Fibroblast of pulmonary artery (primary cell): ENCODE measurements around the gene SRSF6.
A peak's percentile ranks its signal among the peaks of the same experiment; 100 is the strongest.
"Not testable (repeated sequence)": the region's sequence is repeated elsewhere in the genome, so short reads cannot be mapped to it uniquely, and the experiment has no call there.

Source experiments
- DNase-seq: peaks from one replicate; pipeline ENCODE4 v3.0.0-alpha.2; 2010; ENCODE audit warnings: low read depth
- H3K4me3 ChIP-seq: replicated peaks from 2 replicates; pipeline ENCODE4 v1.5.1; 2011; ENCODE audit warnings: low read depth, mild to moderate bottlenecking, control low read depth, low read length, moderate library complexity
- TF ChIP-seq, protein P1 (sequence below): IDR thresholded peaks from 2 replicates; pipeline ENCODE4 v1.5.1; 2011; ENCODE audit warnings: mild to moderate bottlenecking, control low read depth, low read length, inconsistent platforms; ENCODE audit errors: missing control alignments

Gene SRSF6

DNA sequence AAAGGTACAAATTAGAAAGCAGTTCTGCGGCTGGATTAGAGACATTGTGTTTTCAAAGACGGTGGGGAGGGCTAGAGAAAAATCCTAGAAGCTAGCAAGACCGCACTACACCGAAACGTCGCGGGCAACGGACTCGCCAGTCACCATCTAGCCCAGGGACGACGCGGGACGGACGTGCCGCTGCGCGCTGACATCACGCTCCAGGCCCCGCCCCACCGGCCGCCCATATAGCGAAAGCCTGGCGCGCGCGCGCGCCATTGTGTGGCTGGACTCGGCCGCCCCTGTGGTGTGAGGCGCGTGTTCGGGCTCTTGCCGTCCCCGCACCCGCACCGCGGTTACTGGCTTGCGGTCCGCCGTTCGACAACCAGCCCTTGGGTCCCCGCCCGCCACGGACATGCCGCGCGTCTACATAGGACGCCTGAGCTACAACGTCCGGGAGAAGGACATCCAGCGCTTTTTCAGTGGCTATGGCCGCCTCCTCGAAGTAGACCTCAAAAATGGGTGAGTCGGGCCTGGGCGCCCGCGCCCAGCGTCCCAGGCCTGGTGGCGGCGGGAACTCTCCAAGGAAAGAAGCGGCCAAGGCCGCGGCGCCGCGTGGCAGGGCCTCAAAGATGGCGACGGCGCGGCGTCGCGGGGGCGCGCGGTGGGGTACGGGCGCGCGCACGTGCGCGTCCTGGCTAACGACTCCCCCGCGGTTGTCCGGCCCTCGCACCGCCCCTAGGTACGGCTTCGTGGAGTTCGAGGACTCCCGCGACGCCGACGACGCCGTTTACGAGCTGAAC, at the start of gene SRSF6:
Gene SRSF6 (plus strand): TSS at position 257 of the 782 bp plus-strand sequence. CDS start 138 bp downstream, at position 395.
- H3K4me3 ChIP-seq: peak within 1 kb of the TSS; percentile 92
- peak; percentile 91 for DNase-seq
- TF ChIP-seq, protein P1, sequence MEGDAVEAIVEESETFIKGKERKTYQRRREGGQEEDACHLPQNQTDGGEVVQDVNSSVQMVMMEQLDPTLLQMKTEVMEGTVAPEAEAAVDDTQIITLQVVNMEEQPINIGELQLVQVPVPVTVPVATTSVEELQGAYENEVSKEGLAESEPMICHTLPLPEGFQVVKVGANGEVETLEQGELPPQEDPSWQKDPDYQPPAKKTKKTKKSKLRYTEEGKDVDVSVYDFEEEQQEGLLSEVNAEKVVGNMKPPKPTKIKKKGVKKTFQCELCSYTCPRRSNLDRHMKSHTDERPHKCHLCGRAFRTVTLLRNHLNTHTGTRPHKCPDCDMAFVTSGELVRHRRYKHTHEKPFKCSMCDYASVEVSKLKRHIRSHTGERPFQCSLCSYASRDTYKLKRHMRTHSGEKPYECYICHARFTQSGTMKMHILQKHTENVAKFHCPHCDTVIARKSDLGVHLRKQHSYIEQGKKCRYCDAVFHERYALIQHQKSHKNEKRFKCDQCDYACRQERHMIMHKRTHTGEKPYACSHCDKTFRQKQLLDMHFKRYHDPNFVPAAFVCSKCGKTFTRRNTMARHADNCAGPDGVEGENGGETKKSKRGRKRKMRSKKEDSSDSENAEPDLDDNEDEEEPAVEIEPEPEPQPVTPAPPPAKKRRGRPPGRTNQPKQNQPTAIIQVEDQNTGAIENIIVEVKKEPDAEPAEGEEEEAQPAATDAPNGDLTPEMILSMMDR: no peak

DNA sequence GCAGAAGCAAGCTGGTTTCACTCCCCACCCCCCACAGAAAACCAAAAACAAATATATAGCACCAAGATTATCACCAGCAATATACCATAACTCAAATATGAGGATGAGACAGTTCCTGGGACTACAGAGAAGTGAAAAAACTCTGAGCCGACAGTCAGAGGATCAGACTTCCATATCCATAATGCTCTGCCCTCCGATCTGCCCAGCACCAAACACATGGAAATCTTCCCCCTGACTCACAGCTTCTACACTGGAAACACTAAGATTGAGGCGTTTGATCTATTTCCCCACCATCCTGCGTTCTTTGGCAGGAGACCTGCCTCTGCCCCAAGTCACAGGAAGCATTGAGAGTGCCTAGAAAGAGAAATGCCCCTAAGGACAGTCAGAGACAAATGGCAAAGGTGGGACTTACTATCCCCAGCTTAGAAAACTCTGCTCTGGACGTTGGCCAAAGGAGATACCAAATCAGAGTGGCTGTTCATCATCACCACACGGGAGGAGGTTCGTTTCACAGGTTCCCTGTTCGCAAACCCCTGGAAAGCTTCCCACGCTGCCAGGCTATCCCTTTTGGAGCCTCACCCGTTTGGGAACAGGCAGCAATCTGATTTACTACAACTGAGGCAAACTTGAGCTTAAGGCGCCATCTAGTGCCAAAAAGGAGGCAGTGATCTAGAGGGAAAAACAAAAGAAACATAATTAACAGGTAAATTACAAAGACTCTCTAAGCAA, 48.7 kb upstream of the SRSF6 start:
- DNase-seq: peak; percentile 73
- no peak overlapping the region for H3K4me3 ChIP-seq
- TF ChIP-seq, protein P1: peak; percentile 80

DNA sequence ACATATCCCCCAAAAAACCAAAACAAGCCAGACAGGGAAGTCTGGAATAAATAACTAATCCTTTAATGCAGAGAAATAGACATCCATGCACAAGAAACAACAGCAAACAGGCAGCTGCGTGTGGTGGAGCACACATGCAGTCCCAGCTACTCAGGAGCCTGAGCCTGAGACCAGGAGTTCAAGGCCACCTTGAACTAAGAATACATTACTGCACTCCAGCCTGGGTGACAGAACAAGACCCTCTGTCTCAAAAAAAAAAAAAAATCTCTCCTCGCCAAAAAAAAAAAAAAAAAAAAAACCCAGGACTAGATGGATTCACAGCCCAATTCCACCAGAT, 48.2 kb upstream of the SRSF6 start:
- no peak overlapping the region for H3K4me3 ChIP-seq
- no peak for DNase-seq
- TF ChIP-seq, protein P1: no peak

DNA sequence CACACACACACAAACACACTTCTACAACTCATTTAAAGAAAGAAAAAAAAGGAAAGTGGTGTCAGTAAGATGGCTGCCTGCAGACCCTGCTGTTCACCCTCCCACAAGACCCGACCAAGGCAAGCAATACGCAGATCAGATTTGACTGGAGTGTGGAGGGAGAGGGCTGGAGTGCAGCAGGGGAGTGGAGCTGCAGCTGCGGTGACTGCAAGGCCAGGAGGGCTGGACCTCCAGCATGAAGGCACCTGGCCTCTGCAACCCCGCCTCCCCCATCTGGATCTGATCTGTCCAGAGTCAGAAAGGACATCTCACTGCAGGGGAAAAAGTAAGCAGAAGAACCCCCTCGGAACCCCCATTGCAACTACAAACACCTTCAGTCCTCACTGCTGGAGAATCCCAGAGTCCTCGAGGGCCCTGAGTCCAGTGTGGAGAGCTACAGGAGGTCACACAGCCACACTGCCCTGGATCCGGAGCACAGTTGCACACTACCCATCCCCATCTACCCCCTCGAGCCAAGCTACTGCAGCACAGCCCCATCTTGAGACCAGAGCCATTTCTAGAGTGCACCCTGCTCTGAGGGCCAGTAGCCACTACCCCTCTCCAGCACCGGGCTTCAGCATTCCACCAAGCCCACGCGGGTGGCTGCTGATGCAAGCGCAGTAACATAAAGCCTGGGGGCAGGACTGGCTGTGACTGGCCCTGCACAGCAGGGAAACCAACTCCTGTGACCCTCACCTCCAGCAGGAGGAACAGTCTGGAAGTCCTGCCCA, 41.9 kb upstream of the SRSF6 start:
- DNase-seq: no peak
- TF ChIP-seq, protein P1: no peak
- no peak overlapping the region for H3K4me3 ChIP-seq

DNA sequence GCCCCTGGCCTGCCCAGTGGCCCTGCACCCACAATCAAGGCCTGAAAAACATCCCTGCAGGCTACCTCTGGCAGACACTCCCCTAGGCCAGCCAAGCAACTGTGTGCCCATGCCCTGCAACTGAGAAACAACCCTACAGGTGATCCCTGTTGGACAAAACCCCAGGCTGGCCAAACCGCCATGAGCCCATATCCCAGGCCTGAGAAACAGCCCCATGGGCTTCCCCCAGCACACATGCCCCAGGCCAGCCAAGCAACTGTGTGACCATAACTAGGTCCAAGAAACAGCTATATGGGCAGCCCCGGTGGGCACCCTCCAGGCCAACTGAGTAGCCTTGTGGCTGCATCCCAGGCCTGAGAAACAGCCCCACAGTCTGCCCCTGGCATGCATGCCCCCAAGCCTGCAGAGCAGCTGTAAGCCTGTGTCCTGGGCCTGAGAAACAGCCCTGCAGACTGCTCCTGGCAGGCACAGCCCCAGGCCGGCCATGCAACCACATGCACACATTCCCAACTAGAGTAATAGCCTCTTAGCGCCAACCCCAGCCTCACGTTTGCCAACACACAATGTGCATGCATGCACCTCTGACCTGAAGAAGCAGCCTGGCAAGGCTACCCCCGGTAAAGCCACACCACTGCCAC, 41.0 kb upstream of the SRSF6 start:
- DNase-seq: no peak
- no peak overlapping the region for H3K4me3 ChIP-seq
- TF ChIP-seq, protein P1: no peak

DNA sequence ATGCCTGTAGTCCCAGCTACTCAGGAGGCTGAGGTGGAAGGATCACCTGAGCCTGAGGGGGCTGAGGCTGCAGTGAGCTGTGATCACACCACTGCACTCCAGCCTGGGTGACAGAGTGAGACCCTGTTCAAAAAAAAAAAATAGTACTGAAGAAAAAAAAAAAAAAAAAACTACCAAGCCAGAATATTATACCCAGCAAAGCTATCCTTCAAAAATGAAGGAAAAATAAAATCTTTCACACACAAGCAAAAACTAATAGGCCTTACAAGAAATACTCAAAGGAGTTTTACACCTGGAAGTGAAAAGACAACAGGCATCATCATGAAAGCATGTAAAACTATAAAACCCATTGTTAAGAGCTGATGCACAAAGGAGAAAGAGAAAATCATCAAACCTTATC, 37.5 kb upstream of the SRSF6 start:
- H3K4me3 ChIP-seq: no peak overlapping the region
- DNase-seq: no peak
- TF ChIP-seq, protein P1: no peak

DNA sequence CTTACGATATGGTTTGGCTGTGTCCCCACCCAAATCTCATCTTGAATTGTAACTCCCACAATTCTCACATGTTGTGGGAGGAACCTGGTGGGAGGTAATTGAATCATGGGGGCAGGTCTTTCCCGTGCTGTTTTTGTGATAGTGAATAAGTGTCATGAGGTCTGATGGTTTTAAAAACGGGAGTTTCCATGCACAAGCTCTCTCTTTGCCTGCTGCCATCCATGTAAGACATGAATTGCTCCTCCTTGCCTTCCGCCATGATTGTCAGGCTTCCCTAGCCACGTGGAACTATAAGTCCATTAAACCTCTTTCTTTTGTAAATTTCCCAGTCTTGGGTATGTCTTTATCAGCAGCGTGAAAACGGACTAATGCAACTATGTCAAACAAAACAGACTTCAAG, 36.8 kb upstream of the SRSF6 start:
- H3K4me3 ChIP-seq: not testable (repeated sequence)

More for the DNA sequence above, 36.8 kb upstream of the SRSF6 start:
- DNase-seq: not testable (repeated sequence)
